Activated T-helper 1 cell treated with anti-CD3 and anti-CD28 coated beads, Interleukin-2, amount 50 U/mL, for 16 hours (primary cell): ENCODE measurements around the gene FAM163B.

ENCODE experiments used
- DNase-seq, 2 donors: peaks; one replicate each; pipeline ENCODE4 v3.0.0-alpha.2; 2020; ENCODE audit warnings: low read depth in 1 of 2, low spot score in 1 of 2

FAM163B gene

DNA sequence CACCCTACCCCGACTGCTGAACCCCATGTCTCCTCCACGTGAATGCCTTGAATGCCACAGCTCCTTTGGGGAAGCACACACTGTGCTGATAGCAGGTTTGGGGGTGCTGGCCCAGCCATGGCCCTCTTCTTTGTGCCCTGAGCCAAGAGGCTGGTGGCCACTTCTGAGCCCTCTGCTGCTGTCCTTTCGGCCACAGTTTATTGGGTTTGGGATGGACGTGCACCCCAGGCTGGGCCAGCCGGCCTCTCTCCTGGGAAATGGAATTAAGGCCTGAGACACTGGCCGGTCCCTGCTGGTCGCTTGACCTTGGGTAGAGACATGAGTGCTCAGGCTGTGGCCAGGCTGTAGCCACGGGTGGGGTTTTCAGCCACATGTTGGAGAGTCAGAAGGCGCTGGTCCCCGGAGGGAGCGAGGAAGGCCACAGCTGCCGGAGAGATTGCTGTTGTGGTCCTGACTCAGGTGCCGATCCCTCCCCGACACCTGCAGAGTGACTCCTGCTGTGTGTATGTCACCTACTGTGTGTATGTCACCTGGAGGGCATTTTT lies 26.6 kb downstream of the FAM163B start:
- no peak for DNase-seq

- no peak for DNase-seq
These were observed 27.5 kb downstream of the FAM163B start for GRCh38 chr9:133581513-133582343.

- no peak for DNase-seq
These were observed 28.2 kb downstream of the FAM163B start for GRCh38 chr9:133581011-133581410.

DNA sequence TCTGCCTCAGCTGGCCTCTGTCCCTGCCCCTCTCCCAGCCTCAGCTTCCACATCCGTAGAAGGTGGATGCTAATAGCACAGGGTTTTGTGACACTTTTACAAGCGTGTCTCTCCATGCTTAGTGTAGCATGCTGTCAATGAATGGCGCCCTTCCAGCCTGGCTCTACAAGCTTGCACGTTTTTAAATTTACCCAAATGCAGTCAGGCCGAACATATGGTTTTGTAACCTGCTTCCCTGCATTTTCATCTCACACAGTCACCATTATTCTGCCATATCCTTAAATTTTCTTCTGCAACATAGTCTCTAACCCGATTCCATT lies 28.8 kb downstream of the FAM163B start:
- no peak for DNase-seq

DNA sequence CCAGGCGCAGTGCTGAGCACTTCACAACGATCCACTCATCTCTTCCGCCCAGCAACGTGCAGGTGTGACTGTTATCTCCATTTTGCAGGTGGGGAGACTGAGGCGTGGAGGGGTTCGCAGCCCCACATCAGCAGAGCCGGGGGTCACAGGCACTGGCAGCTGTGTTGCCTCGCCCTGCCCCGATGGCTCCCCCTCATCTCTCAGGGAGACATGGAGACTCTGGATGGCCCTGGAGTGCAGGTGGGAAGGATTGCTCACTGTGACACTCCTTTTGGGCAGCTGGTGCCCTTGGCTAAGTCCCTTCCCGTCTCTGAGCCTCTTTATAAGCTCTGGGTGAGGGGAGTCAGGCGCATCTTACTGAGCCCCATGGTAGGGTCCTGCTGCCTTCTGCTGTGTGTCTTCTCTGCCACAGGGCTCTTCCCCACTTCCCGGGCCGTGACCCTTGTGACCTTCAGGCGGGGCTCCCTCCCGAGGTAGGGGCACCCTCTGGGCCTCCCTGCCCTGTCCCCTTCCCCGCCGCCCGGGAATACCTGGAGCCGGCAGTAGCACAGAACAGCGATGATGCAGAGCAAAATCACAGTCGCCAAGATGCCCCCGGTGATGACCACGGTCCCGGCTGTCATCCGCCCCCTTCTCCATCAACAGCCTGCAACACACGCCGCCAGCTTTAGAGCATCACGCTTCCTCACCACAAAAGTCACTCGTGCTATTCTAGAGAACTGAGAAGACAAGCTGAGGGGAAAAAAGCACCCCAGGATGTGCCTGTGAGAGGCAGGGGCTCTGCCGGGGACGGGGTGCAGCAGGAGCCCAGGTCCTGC lies 29.4 kb downstream of the FAM163B start:
- no peak for DNase-seq

- no peak for DNase-seq
These were observed 30.4 kb downstream of the FAM163B start for GRCh38 chr9:133578524-133579441.

GRCh38 chr9:133577737-133578112 lies 31.5 kb downstream of the FAM163B start:
- no peak for DNase-seq

- DNase-seq, result no peak
These were observed 32.1 kb downstream of the FAM163B start for GRCh38 chr9:133576875-133577736.

DNA sequence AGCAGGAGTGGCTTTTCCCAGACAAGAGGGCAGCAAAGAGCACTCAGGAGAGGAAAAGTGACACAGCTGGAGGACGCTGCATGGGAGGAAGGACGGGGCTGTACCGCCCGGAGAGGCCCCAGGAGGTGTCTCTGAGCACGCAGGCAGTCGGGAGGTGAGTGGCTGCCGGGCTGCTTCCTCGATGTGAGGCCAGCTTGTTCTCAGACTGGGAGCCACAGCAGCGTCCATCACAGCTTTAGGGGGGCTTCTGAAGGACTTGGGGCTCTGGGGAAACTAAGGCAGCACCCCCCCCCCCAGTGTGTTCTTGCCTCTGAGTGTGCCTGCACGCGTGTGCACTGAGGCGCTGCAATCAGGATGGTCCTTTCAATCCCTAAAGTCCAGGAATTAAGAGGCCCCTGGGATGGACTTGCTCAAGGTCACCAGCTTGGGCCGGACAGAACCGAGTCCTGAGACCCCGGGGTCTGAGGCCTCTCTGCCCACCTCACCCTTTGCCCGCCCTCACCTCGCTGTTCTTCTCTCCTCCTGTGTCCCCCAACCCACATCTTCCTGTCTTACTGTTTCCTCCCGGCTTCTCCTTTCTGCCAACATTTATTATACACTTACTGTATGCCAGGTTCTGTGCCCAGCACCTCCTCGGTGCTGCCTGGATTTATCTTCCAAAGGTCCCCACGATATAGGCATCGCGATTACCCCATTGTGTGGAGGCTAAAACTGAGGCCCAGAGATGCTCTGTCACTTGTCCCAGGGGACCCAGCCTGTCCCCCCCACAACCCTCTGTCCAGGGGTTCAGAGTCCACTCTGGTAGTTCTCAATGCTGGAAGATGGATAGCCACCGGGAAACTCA lies 32.9 kb downstream of the FAM163B start:
- DNase-seq, result no peak

GRCh38 chr9:133575186-133576030 lies 33.8 kb downstream of the FAM163B start:
- no peak for DNase-seq

DNA sequence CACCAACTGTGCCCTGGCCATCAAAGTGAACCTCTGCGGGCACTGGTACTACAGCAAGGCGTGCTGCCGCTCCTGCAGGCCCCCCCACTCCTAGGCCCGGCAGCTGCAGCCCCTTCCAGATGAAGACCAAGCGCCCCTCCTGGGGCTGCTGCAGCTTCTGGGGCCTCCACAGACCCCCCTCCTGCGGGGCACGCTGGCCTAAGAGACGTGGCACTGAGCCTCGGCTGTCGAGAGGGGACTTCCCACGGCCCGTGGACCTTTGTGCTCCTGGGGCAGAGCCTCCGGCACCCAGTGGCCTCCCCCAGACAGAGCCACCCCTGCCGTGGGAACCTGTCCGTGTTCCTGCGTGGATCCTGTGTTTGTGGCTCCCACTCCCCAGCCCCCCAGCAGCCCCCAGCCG lies 34.4 kb downstream of the FAM163B start:
- no peak for DNase-seq

DNA sequence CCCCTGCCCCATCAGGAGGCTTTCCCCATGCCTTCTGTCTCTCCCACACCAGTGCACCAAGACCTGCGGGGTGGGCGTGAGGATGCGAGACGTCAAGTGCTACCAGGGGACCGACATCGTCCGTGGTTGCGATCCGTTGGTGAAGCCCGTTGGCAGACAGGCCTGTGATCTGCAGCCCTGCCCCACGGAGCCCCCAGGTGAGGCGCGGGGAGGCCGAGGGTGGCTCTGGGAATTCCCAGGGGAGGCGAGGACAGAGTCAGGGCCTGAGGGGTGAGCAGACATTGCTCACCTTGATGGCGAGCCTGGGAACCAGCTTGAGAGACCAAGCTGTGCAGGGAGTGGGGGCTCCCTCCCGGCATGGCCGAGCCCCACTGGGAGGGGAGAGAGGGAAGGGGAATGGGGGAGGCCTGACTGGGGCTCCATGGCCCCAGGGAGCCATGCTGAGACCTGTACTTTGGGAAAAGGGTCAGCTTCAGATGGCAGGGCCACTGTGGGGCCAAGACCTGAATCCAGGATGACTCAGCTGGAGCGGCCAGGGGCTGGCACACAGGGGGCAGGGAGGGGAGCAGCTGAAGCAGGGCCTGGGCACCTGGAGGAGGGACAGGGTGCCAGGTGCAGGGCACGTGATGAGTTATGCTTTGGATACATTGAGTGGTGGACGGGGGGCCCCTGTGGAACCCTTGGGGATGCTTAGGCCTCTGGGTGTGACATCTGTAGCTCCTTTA lies 35.2 kb downstream of the FAM163B start:
- no peak for DNase-seq

GRCh38 chr9:133572821-133573361 lies 36.3 kb downstream of the FAM163B start:
- no peak for DNase-seq

GRCh38 chr9:133571896-133572595 lies 37.1 kb downstream of the FAM163B start:
- no peak for DNase-seq

DNA sequence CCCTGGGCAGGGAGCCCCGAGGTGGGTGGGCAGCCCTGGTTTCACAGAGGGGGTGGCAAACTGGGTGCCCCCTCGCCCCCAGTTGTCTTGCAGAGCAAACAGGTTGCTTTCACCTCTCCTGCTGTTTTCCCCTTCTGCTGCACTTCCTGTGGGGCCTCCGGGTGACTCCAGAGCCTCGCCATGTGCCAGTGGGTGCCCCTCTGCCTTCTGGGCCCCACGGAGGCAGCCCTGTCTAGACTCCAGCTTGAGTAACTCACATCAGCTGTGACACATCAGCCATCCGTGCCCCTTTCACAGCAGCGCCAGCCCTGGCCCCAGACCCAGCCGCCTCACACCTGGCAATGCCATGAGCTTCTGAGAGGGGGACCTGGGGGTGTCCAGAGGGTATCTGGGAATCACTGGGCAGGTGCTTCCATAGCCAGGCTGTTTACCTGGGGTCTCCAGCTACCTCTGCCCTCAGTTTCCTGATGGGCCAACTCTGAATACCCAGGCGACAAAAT lies 37.7 kb downstream of the FAM163B start:
- no peak for DNase-seq

- DNase-seq, result no peak
These were observed 38.5 kb downstream of the FAM163B start for GRCh38 chr9:133570691-133571080.
